Measurements from ENCODE around the gene ZFP69B. TPM values are rescaled to one million over a fixed set of nuclear protein-coding genes. Genes with fewer than 3 reads are reported as not detected.

ZFP69B gene
- total and polyA plus RNA-seq, 11 donors = 0.42 to 2.6 (median 1.1) TPM

DNA sequence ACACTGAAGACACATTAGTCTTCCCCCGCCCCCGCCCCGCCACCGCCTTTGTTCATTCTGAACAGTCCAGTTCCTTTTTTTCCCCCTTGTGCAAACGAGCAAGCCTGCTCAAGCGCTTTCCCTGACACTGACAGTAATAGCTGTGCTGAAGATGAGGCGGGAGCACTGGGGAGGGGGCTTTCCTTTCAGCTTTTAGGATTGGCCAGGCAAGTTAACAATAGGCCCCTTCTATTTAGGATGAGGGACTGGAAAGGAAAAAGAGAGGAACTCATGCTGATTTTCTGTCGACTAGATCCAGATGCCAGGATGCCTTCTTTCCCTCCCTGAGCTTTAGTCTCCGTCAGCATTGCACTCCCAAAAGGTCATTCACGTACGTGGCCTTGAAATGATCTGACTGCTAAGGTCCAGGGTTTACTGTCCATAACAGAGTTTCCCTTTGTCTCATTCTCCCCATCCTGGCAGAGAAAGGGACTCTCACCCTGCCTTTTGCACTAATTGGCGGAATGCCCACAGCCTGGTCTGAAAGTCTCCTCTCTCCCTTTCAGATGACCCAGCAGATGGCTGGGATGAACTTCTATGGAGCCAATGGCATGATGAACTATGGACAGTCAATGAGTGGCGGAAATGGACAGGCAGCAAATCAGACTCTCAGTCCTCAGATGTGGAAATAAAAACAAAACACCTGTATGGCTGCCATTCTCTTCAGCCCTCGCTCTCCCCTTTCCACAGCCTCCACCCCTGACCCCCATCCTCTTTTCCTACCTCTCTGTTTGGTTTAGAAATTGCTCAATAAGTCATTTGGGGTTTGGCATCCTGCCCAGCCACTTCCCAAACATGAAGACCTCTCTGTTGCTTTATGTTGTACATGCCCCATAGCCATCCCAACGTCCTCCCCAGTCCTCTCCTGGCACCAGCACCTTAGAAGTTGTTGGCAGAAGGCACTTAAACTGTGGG is 28.6 kb upstream of the ZFP69B start:
- peak in 1 of 5 donors; percentile 31 for DNase-seq
- peak; percentile 5 to 21 (median 12) for ATAC-seq

DNA sequence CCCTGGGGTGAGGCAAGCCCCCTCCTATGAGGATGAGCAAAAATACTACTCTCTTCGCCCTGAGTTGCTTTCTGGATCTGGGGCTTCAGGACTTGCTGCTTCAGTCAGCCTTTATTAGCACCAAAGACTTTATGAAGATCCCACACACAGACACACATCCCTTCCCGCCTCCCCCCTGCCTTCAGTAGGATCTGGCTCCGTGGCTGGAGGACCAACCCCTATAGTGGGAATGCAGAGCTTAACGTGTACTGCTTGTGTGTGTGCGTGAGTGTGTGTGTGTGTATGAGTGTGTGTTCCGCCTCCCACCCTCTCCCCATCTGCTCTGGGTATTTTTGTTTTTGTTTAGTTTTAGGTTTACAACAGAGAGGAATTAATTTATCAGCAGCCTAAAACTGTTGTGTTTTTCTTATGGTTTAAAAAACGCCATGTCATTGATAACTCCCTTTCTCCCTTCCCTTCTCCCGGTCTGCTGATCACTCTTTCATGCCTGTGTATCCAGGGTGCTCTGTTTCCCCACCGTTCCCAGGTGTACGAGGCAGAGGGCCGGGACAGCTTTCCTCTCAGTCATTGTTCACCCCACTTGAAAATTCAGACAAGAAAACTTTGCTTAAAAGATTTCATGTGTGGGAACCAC is 27.5 kb upstream of the ZFP69B start:
- peaks cover 0 to 34% (median 10%) of the 10 kb centered on the region in 12 donors for H3K4me1 ChIP-seq
- no peak overlapping the region for H3K4me3 ChIP-seq
- DNase-seq (no peak), ATAC-seq (no peak)
- 86 to 89% (median 87%) methylated on average over 11 of the region's 11 CpGs for WGBS, 4 donors
- no peaks in the 10 kb centered on the region for H3K9me3 ChIP-seq
- no peak for TF ChIP-seq POLR2A (IDR thresholded peaks at IDR 0.05)
- TF ChIP-seq, protein P1, sequence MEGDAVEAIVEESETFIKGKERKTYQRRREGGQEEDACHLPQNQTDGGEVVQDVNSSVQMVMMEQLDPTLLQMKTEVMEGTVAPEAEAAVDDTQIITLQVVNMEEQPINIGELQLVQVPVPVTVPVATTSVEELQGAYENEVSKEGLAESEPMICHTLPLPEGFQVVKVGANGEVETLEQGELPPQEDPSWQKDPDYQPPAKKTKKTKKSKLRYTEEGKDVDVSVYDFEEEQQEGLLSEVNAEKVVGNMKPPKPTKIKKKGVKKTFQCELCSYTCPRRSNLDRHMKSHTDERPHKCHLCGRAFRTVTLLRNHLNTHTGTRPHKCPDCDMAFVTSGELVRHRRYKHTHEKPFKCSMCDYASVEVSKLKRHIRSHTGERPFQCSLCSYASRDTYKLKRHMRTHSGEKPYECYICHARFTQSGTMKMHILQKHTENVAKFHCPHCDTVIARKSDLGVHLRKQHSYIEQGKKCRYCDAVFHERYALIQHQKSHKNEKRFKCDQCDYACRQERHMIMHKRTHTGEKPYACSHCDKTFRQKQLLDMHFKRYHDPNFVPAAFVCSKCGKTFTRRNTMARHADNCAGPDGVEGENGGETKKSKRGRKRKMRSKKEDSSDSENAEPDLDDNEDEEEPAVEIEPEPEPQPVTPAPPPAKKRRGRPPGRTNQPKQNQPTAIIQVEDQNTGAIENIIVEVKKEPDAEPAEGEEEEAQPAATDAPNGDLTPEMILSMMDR (IDR thresholded peaks at IDR 0.05) = no peak
- H3K27me3 ChIP-seq = no peaks in the 10 kb centered on the region
- peaks cover 0 to 55% (median 22%) of the 10 kb centered on the region in 9 donors for H3K36me3 ChIP-seq
- intact Hi-C loops (cut with DNase I) = no loop called here
- H3K27ac ChIP-seq = peak overlapping the region in 2 of 12 donors; percentile 22 to 71

More for the DNA sequence above, 28.6 kb upstream of the ZFP69B start:
- H3K36me3 ChIP-seq = peaks cover 0 to 65% (median 32%) of the 10 kb centered on the region in 9 donors
- WGBS, 4 donors = 72 to 78% (median 75%) methylated on average over 15 of the region's 15 CpGs
- TF ChIP-seq, protein P1 (IDR thresholded peaks at IDR 0.05) = no peak
- TF ChIP-seq POLR2A (IDR thresholded peaks at IDR 0.05) = no peak
- intact Hi-C loops (cut with DNase I) = no loop called here
- H3K27me3 ChIP-seq = no peaks in the 10 kb centered on the region
- peaks cover 0 to 34% (median 10%) of the 10 kb centered on the region in 12 donors for H3K4me1 ChIP-seq
- no peak overlapping the region for H3K4me3 ChIP-seq
- H3K9me3 ChIP-seq = no peaks in the 10 kb centered on the region
- peak overlapping the region in 1 of 12 donors; percentile 71 for H3K27ac ChIP-seq

DNA sequence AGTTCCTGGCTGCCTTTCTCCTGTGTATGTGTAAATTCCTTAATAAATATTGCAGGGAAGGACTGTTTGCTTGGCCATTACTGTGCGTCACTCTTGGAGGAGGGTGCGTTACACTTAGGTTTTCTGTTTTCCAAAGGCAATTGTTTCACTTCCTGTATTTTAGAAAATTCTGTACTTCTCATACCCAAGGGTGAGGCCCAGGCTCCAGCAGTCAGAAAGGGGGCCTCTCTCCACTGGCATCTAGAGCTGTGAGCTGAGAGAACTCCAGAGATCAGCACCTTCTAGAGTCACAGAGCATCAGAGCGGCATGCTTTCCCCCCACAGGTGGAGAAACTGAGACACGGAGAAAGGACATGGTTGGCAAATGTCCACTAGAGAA is 27.0 kb upstream of the ZFP69B start:
- Histone ChIP-seq H3K27me3 (no peaks in the 10 kb centered on the region), H3K4me1 (peaks cover 0 to 34% (median 10%) of the 10 kb centered on the region in 12 donors), H3K27ac (peak overlapping the region in 4 of 12 donors; percentile 43 to 71 (median 50)), H3K4me3 (no peak overlapping the region), H3K36me3 (peaks cover 0 to 50% (median 18%) of the 10 kb centered on the region in 9 donors), H3K9me3 (no peaks in the 10 kb centered on the region)
- intact Hi-C loops (cut with DNase I) = no loop called here
- DNase-seq (peak in 1 of 5 donors; percentile 7), ATAC-seq (peak; percentile 27 to 65 (median 42))
- TF ChIP-seq POLR2A (IDR thresholded peaks at IDR 0.05) = no peak
- TF ChIP-seq, protein P1 (IDR thresholded peaks at IDR 0.05) = no peak
- WGBS, 4 donors = 82 to 91% (median 89%) methylated on average over 3 to 4 of the region's 4 CpGs

Data from heart left ventricle (tissue), 16 donors.